ENCODE data around the gene KRTAP2-2. TPM values are rescaled to one million over a fixed set of nuclear protein-coding genes. Genes with fewer than 3 reads are reported as not detected.
"Not testable (repeated sequence)": the region's sequence is repeated elsewhere in the genome, so short reads cannot be mapped to it uniquely, and the experiment has no call there.

KRTAP2-2 gene
- not detected for polyA plus RNA-seq (2012; ENCODE audit: insufficient read depth, insufficient read length, low read depth)

GRCh38 chr17:41055130-41055529 lies at the start of gene KRTAP2-2:
TSS of gene KRTAP2-2 (minus strand) at chr17:41055230. CDS start at chr17:41055211, 19 bp downstream.
- not testable (repeated sequence) for DNase-seq; H3K4me1 ChIP-seq; H3K9me3 ChIP-seq; H3K4me3 ChIP-seq (ENCODE audit: low read depth, low read length); H3K36me3 ChIP-seq; H3K27me3 ChIP-seq

DNA sequence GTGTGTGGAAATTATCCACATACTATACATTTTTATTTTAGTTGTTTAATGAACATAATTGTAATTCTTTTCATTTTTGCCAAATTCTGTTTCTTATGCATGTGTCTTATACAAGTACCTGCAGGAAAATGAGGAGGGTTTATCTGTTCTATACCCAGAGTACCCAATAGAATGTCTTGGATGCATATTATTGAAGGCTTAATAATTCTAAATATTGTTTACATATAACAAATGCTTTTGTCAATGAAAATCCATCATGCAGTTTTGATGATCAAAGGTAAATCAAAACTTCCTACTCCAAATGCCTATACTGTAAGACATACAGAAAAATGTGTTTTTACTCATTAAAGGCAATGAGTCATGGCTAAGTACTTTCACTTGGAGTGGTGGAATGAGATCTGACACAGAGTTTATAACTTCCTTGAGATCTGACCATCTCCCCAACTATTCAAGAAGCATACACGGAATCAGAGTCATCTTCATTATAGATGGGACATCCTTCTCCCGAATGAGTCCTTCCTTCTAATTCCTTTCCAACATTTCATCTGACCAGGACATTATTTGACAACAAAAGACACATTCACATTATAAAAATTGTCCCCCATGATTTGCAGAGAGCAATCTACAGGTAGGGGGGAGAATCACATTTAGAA lies 49.5 kb upstream of the KRTAP2-2 start:
- not testable (repeated sequence) for H3K27me3 ChIP-seq; H3K9me3 ChIP-seq; H3K36me3 ChIP-seq; DNase-seq; H3K4me3 ChIP-seq (ENCODE audit: low read depth, low read length); H3K4me1 ChIP-seq

DNA sequence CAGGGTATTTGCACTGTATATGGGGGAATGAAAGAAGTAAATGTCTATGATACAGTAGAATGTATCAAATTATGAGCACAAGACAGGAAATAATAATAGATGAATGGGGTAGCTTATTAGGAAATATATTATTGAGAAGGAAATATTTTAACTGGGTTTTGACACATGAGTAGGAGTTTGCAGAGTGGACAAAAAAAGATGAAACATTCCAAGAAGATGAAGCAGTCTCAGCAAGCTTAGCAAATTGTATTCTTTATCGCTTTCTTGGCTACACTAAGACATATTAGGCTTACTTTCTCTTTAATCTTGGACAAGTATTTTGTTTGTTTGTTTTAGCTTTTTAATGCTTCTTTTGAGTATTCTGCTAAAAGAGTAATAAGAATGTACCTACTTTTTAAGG lies 48.9 kb upstream of the KRTAP2-2 start:
- Histone ChIP-seq H3K4me3 (ENCODE audit: low read depth, low read length) (no peak overlapping the region), H3K27me3 (peaks cover 3% of the 10 kb centered on the region; the same call in 1 of the 2 replicates), H3K4me1 (no peaks in the 10 kb centered on the region), H3K9me3 (no peaks in the 10 kb centered on the region), H3K36me3 (no peaks in the 10 kb centered on the region)
- DNase-seq, result no peak
- TF ChIP-seq CTCF (IDR thresholded peaks at IDR 0.05; ENCODE audit: low read depth, low read length), result no peak

GRCh38 chr17:41101586-41102259 lies 46.7 kb upstream of the KRTAP2-2 start, which contains the start of gene KRTAP4-16:
TSS of gene KRTAP4-16 (minus strand) at chr17:41102209. CDS start at chr17:41102209, 0 bp downstream.
- DNase-seq, result no peak
- Histone ChIP-seq H3K27me3 (no peaks in the 10 kb centered on the region), H3K4me3 (ENCODE audit: low read depth, low read length) (no peak within 1 kb of the TSS), H3K4me1 (no peaks in the 10 kb centered on the region), H3K9me3 (no peaks in the 10 kb centered on the region), H3K36me3 (no peaks in the 10 kb centered on the region)
- TF ChIP-seq CTCF (IDR thresholded peaks at IDR 0.05; ENCODE audit: low read depth, low read length), result no peak

DNA sequence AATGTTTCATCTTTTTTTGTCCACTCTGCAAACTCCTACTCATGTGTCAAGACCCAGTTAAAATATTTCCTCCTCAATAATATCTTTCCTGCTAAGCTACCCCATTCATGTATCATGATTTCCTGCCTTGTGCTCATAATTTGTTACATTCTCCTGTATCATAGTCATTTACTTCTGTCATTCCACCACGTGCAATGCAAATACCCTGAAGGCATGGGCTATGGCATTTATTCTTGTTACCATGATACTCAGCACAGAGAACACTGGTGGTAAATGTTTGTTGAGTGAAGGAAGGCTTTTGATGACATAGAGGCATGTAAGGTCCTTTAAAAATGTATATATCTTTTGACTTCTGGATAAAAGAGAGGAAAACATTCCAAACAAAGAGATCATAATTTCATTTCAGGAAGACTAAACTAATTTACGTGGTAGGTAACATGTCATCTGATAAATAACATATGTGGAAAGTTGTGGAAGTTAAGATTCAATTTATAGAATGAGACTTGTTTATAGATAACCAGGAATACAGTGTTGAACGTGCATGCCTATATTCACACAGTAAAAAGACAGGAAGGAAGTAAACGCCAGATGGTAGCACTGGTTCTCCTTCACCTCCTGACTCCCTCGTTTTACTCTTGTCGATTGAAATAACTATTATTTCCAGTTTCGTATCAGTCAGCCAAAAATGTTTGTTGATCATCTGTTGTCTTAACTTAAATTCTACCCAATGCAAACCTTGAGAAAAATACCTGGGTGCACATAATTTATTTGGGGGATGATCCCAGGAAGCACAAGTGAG lies 44.9 kb upstream of the KRTAP2-2 start:
- not testable (repeated sequence) for H3K27me3 ChIP-seq, H3K9me3 ChIP-seq, DNase-seq

GRCh38 chr17:41098481-41098880 lies 43.5 kb upstream of the KRTAP2-2 start:
- no peak for TF ChIP-seq CTCF (IDR thresholded peaks at IDR 0.05; ENCODE audit: low read depth, low read length)
- Histone ChIP-seq H3K36me3 (no peaks in the 10 kb centered on the region), H3K4me1 (no peaks in the 10 kb centered on the region), H3K4me3 (ENCODE audit: low read depth, low read length) (no peak overlapping the region), H3K9me3 (no peaks in the 10 kb centered on the region), H3K27me3 (no peaks in the 10 kb centered on the region)
- no peak for DNase-seq

More for the DNA sequence above, 44.9 kb upstream of the KRTAP2-2 start:
- H3K36me3 ChIP-seq; H3K4me3 ChIP-seq (ENCODE audit: low read depth, low read length); H3K4me1 ChIP-seq: not testable (repeated sequence)

DNA sequence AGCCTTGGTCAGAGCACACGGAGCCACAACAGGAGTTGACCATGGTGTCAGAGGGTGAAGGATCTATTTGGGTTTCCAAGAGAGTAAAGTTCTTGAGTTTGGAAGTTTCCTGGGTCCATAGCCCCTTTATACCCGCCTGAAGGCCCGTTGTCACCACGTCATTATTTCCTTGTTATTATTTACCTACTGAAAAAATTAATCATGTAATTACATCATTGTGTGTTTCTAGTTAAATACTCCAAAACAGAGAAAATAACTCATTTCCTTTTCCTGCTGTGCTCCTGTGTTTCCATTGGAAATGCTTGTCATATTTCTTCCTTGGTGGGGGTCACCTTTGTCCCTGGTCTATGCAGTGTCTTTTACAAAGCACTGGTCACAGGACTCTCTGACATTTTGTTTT lies 43.0 kb upstream of the KRTAP2-2 start, which contains the start of gene KRTAP4-8:
TSS of gene KRTAP4-8 (minus strand) at position 101 of the 400 bp plus-strand sequence. CDS start at position 43, 58 bp downstream.
- DNase-seq, result no peak
- Histone ChIP-seq H3K4me3 (ENCODE audit: low read depth, low read length) (no peak within 1 kb of the TSS), H3K27me3 (no peaks in the 10 kb centered on the region), H3K36me3 (no peaks in the 10 kb centered on the region), H3K9me3 (no peaks in the 10 kb centered on the region), H3K4me1 (no peaks in the 10 kb centered on the region)
- TF ChIP-seq CTCF (IDR thresholded peaks at IDR 0.05; ENCODE audit: low read depth, low read length), result no peak

Data from BE2C (cell line).